Stimulated activated CD4-positive, alpha-beta T cell treated with anti-CD3 and anti-CD28 coated beads, Interleukin-1b, Interleukin-23, amount 100 ng/mL, for 48 hours (primary cell): ENCODE results near the gene USP4.
"Not testable (repeated sequence)": the region's sequence is repeated elsewhere in the genome, so short reads cannot be mapped to it uniquely, and the experiment has no call there.

Source experiments
- DNase-seq: peaks from one replicate; pipeline ENCODE4 v3.0.0-alpha.2; 2020

The USP4 gene

GRCh38 chr3:49349348-49350114, 9.7 kb upstream of the USP4 start:
- no peak for DNase-seq

- DNase-seq, result not testable (repeated sequence)
These were observed 8.5 kb upstream of the USP4 start for GRCh38 chr3:49348361-49348760.

GRCh38 chr3:49346797-49347251, 7.0 kb upstream of the USP4 start:
- no peak for DNase-seq

- DNase-seq, result no peak
These were observed 3.3 kb upstream of the USP4 start for GRCh38 chr3:49343163-49343562.

- DNase-seq, result no peak
These were observed 2.1 kb upstream of the USP4 start for GRCh38 chr3:49341996-49342395.

GRCh38 chr3:49339581-49339940, 292 bp downstream of the USP4 start:
- DNase-seq, result no peak

GRCh38 chr3:49333916-49334633, 5.8 kb downstream of the USP4 start:
- DNase-seq, result no peak

- no peak for DNase-seq
These were observed 6.8 kb downstream of the USP4 start for GRCh38 chr3:49333091-49333490.

GRCh38 chr3:49329186-49329585, 10.7 kb downstream of the USP4 start:
- no peak for DNase-seq

GRCh38 chr3:49328350-49328749, 11.5 kb downstream of the USP4 start:
- DNase-seq, result not testable (repeated sequence)

GRCh38 chr3:49327485-49327884, 12.4 kb downstream of the USP4 start:
- DNase-seq, result no peak

- DNase-seq, result no peak
These were observed 15.1 kb downstream of the USP4 start for GRCh38 chr3:49324768-49325167.

- no peak for DNase-seq
These were observed 23.0 kb downstream of the USP4 start for GRCh38 chr3:49316696-49317457.

- DNase-seq, result no peak
These were observed 25.8 kb downstream of the USP4 start for GRCh38 chr3:49313896-49314688.

- no peak for DNase-seq
These were observed 28.6 kb downstream of the USP4 start for GRCh38 chr3:49311283-49311682.

GRCh38 chr3:49310677-49311076, 29.2 kb downstream of the USP4 start:
- DNase-seq, result no peak

GRCh38 chr3:49305608-49306007, 34.2 kb downstream of the USP4 start:
- no peak for DNase-seq

- DNase-seq, result no peak
These were observed 37.2 kb downstream of the USP4 start for GRCh38 chr3:49302613-49303012.

- no peak for DNase-seq
These were observed 39.3 kb downstream of the USP4 start for GRCh38 chr3:49300595-49300994.

- DNase-seq, result no peak
These were observed 41.3 kb downstream of the USP4 start for GRCh38 chr3:49298511-49298910.

- no peak for DNase-seq
These were observed 43.0 kb downstream of the USP4 start for GRCh38 chr3:49296781-49297411.

- peak; percentile 17 for DNase-seq
These were observed 44.3 kb downstream of the USP4 start for GRCh38 chr3:49295489-49296058.
